ENCODE data around the gene MARS1. TPM values are rescaled to one million over a fixed set of nuclear protein-coding genes. Genes with fewer than 3 reads are reported as not detected.
"Not testable (repeated sequence)": the region's sequence is repeated elsewhere in the genome, so short reads cannot be mapped to it uniquely, and the experiment has no call there.

The MARS1 gene
- total and polyA plus RNA-seq, 8 donors = 35.1 to 1,821 (median 61.7) TPM

GRCh38 chr12:57498132-57498502 is 10.2 kb downstream of the MARS1 start:
- intact Hi-C loops (cut with DNase I; ENCODE audit: low total_unique reads) = no loop called here
- 82 to 92% (median 84%) methylated on average over 8 to 9 of the region's 9 CpGs for WGBS, 5 donors

GRCh38 chr12:57498571-57498970 is 10.7 kb downstream of the MARS1 start:
- H3K4me3 ChIP-seq = no peak overlapping the region
- intact Hi-C loops (cut with DNase I; ENCODE audit: low total_unique reads) = no loop called here
- H3K27me3 ChIP-seq = no peaks in the 10 kb centered on the region
- TF ChIP-seq EP300 (IDR thresholded peaks at IDR 0.05) (no peak), POLR2A (IDR thresholded peaks at IDR 0.05) (no peak), POLR2AphosphoS5 (IDR thresholded peaks at IDR 0.05) (no peak), CTCF (IDR thresholded peaks at IDR 0.05) (no peak)
- no peaks in the 10 kb centered on the region for H3K4me1 ChIP-seq
- no peak for DNase-seq
- peaks cover 47 to 92% (median 89%) of the 10 kb centered on the region in 4 donors for H3K36me3 ChIP-seq
- H3K27ac ChIP-seq = no peak overlapping the region
- no peaks in the 10 kb centered on the region for H3K9me3 ChIP-seq
- 88 to 98% (median 96%) methylated on average over 4 of the region's 4 CpGs for WGBS, 5 donors

More at GRCh38 chr12:57498132-57498502, 10.2 kb downstream of the MARS1 start:
- H3K36me3 ChIP-seq = peaks cover 42 to 87% (median 85%) of the 10 kb centered on the region in 4 donors
- TF ChIP-seq CTCF (IDR thresholded peaks at IDR 0.05) = no peak
- TF ChIP-seq POLR2AphosphoS5 (IDR thresholded peaks at IDR 0.05) = no peak
- no peak for TF ChIP-seq POLR2A (IDR thresholded peaks at IDR 0.05)
- TF ChIP-seq EP300 (IDR thresholded peaks at IDR 0.05) = no peak
- H3K27me3 ChIP-seq = no peaks in the 10 kb centered on the region
- H3K4me1 ChIP-seq = no peaks in the 10 kb centered on the region
- no peak overlapping the region for H3K27ac ChIP-seq
- DNase-seq = no peak
- no peaks in the 10 kb centered on the region for H3K9me3 ChIP-seq
- H3K4me3 ChIP-seq = no peak overlapping the region

GRCh38 chr12:57500213-57500612 is 12.3 kb downstream of the MARS1 start:
- Histone ChIP-seq H3K4me1 (no peaks in the 10 kb centered on the region), H3K27ac (no peak overlapping the region), H3K9me3 (no peaks in the 10 kb centered on the region), H3K36me3 (peaks cover 59 to 100% (median 96%) of the 10 kb centered on the region in 4 donors), H3K4me3 (no peak overlapping the region), H3K27me3 (no peaks in the 10 kb centered on the region)
- 87 to 97% (median 95%) methylated on average over 11 of the region's 11 CpGs for WGBS, 5 donors
- intact Hi-C loops (cut with DNase I; ENCODE audit: low total_unique reads) = no loop called here
- TF ChIP-seq EP300 (IDR thresholded peaks at IDR 0.05) (no peak), CTCF (IDR thresholded peaks at IDR 0.05) (no peak), POLR2AphosphoS5 (IDR thresholded peaks at IDR 0.05) (no peak), POLR2A (IDR thresholded peaks at IDR 0.05) (no peak)
- no peak for DNase-seq

DNA sequence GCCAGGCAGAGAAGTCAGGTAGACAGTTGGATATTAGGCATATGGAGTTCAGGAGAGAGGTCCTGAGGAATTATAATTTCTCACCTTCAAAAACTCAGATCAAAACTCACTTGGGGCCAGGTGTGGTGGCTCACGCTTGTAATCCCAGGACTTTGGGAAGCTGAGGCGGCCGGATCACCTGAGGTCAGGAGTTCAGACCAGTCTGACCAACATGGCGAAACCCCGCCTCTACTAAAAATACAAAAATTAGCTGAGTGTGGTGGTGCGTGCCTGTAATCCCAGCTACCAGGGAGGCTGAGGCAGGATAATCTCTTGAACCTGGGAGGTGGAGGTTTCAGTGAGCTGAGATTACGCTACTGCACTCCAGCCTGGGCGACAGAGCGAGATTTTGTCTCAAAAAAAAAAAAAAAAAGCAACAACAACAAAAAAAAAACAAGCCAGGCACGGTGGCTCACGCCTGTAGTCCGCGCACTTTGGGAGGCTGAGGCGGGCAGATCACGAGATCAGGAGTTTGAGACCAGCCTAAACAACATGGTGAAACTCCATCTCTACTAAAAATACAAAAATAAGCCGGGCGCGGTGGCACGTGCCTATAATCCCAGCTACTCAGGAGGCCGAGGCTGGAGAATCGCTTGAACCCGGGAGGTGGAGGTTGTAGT is 14.6 kb downstream of the MARS1 start:
- H3K27ac ChIP-seq; H3K9me3 ChIP-seq; DNase-seq; intact Hi-C loops (cut with DNase I; ENCODE audit: low total_unique reads); H3K4me3 ChIP-seq; H3K27me3 ChIP-seq; H3K4me1 ChIP-seq: not testable (repeated sequence)
- peaks cover 68 to 93% (median 91%) of the 10 kb centered on the region in 4 donors for H3K36me3 ChIP-seq
- WGBS, 5 donors = 91 to 98% (median 95%) methylated on average over 21 to 22 of the region's 22 CpGs

DNA sequence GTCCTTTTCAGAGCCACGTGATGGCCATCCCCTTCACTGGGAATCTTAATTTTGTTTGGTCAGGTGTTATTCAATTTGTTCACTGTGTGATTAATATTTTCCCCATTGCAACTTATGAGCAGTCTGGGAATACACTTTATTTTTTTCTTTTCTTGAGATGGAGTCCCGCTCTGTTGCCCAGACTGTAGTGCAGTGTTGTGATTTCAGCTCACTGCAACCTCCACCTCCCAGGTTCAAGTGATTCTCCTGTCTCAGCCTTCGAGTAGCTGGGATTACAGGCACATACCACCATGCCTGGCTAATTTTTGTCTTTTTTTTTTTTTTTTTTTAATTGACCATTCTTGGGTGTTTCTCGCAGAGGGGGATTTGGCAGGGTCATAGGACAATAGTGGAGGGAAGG is 18.7 kb downstream of the MARS1 start:
- H3K4me1 ChIP-seq; H3K9me3 ChIP-seq; H3K4me3 ChIP-seq; intact Hi-C loops (cut with DNase I; ENCODE audit: low total_unique reads); H3K27me3 ChIP-seq; H3K27ac ChIP-seq; DNase-seq: not testable (repeated sequence)
- WGBS, 5 donors = 83 to 98% (median 90%) methylated on average over 3 to 4 of the region's 4 CpGs
- H3K36me3 ChIP-seq = peaks cover 51 to 91% (median 87%) of the 10 kb centered on the region in 4 donors

DNA sequence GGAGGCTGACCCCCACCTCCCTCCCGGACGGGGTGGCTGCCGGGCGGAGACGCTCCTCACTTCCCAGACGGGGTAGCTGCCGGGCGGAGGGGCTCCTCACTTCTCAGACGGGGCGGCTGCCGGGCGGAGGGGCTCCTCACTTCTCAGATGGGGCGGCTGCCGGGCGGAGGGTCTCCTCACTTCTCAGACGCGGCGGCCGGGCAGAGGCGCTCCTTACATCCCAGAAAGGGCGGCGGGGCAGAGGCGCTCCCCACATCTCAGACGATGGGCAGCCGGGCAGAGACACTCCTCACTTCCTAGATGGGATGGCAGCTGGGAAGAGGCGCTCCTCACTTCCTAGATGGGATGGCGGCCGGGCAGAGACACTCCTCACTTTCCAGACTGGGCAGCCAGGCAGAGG is 19.9 kb downstream of the MARS1 start:
- H3K4me3 ChIP-seq; H3K4me1 ChIP-seq; DNase-seq; H3K27me3 ChIP-seq; H3K27ac ChIP-seq; intact Hi-C loops (cut with DNase I; ENCODE audit: low total_unique reads); H3K9me3 ChIP-seq: not testable (repeated sequence)
- 95 to 99% (median 98%) methylated on average over 12 to 23 of the region's 28 CpGs for WGBS, 5 donors
- H3K36me3 ChIP-seq = peaks cover 55 to 91% (median 87%) of the 10 kb centered on the region in 4 donors

Measured in stomach (tissue), 9 donors.